Measurements from ENCODE around the gene BORCS5. TPM values are rescaled to one million over a fixed set of nuclear protein-coding genes. Genes with fewer than 3 reads are reported as not detected.

Gene BORCS5
- total RNA-seq, 1 experiment from 2014 or later: 25.7 TPM

DNA sequence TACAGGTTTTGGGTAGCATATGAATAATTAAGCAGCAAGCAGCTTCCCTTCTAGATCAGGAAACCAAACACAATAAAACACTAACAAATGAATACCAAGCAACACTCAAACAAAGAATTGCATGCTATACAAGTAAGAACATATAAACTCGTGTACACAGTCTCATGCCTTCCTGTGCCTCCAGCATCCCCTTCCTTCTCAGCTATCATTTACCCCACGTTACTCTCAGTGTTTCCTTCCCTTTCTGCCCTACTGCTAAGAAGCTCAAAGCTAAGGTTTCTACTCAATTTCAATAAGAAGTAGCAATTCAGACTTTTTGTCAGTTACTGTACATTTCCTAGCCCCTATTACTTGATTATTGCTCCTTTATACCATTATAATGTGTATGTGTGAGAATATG lies 124.8 kb downstream of the BORCS5 start:
- H3K4me1 ChIP-seq: no peaks in the 10 kb centered on the region
- no peaks in the 10 kb centered on the region for H3K4me1 Mint-ChIP-seq (ENCODE audit: low read depth, unreplicated experiment)
- no peak overlapping the region for H3K4me3 Mint-ChIP-seq (ENCODE audit: unreplicated experiment)
- H3K27ac Mint-ChIP-seq (ENCODE audit: unreplicated experiment): no peak overlapping the region
- no peaks in the 10 kb centered on the region for H3K9me3 Mint-ChIP-seq (ENCODE audit: unreplicated experiment)
- peaks cover 6% of the 10 kb centered on the region; the same call in 1 of the 2 replicates for H3K36me3 ChIP-seq (ENCODE audit: control insufficient read depth, insufficient read depth, low read length)
- no peaks in the 10 kb centered on the region for H3K9me3 ChIP-seq
- TF ChIP-seq, protein P1, sequence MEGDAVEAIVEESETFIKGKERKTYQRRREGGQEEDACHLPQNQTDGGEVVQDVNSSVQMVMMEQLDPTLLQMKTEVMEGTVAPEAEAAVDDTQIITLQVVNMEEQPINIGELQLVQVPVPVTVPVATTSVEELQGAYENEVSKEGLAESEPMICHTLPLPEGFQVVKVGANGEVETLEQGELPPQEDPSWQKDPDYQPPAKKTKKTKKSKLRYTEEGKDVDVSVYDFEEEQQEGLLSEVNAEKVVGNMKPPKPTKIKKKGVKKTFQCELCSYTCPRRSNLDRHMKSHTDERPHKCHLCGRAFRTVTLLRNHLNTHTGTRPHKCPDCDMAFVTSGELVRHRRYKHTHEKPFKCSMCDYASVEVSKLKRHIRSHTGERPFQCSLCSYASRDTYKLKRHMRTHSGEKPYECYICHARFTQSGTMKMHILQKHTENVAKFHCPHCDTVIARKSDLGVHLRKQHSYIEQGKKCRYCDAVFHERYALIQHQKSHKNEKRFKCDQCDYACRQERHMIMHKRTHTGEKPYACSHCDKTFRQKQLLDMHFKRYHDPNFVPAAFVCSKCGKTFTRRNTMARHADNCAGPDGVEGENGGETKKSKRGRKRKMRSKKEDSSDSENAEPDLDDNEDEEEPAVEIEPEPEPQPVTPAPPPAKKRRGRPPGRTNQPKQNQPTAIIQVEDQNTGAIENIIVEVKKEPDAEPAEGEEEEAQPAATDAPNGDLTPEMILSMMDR (IDR thresholded peaks at IDR 0.05; ENCODE audit: insufficient read depth in 1 of 2, low read depth in 1 of 2, low read length in 1 of 2, severe bottlenecking in 1 of 2, unreplicated experiment in 1 of 2): no peak
- ChIA-PET CTCF (no interaction called here), POLR2A (no interaction called here)
- BruUV-seq (replicated peaks): no TSS peak
- intact Hi-C loops (cut with micrococcal nuclease; ENCODE audit: unreplicated experiment): no loop called here
- no peaks in the 10 kb centered on the region for H3K27me3 Mint-ChIP-seq (ENCODE audit: insufficient read depth, unreplicated experiment)
- DNase-seq: no peak
- H3K27me3 ChIP-seq (replicated peaks; ENCODE audit: control insufficient read depth, insufficient read depth, low read length): no peaks in the 10 kb centered on the region
- H3K36me3 Mint-ChIP-seq (ENCODE audit: insufficient read depth, unreplicated experiment): peaks cover 93% of the 10 kb centered on the region
- H3K4me3 ChIP-seq (ENCODE audit: low read depth, low read length): no peak overlapping the region

DNA sequence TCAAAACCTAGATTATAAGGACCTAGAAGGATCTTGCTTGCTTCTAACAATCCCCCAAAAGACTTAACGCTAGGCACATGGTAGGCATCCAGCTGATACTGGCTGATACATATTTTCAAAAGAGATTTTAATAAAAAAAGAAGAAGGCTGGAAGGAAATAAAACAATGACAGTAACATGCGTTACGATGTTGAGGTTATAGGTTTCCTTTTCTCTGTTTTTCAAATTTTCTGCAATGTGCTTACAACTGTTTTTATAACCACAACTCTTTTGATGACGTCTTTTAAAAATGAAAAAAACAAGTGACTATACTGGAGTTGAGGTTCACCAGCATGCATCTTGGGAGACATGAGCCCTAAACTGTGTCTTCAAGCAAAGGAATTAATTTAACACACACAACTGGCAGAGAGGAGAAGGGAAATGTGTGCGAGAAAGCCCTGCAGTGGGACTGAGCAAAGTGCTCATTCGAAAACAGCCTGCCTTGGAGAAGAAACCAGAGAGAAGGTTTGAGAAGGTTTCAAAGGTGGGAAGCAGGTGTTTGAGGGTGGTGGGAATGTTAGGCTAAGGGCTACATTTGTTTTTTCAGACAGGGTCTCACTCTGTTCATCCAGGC lies 125.4 kb downstream of the BORCS5 start:
- no peak overlapping the region for H3K27ac Mint-ChIP-seq (ENCODE audit: unreplicated experiment)
- H3K9me3 ChIP-seq: no peaks in the 10 kb centered on the region
- intact Hi-C loops (cut with micrococcal nuclease; ENCODE audit: unreplicated experiment): no loop called here
- no peaks in the 10 kb centered on the region for H3K9me3 Mint-ChIP-seq (ENCODE audit: unreplicated experiment)
- H3K36me3 ChIP-seq (ENCODE audit: control insufficient read depth, insufficient read depth, low read length): peaks cover 3% of the 10 kb centered on the region; the same call in 1 of the 2 replicates
- TF ChIP-seq, protein P1 (IDR thresholded peaks at IDR 0.05; ENCODE audit: insufficient read depth in 1 of 2, low read depth in 1 of 2, low read length in 1 of 2, severe bottlenecking in 1 of 2, unreplicated experiment in 1 of 2): no peak
- H3K4me1 Mint-ChIP-seq (ENCODE audit: low read depth, unreplicated experiment): no peaks in the 10 kb centered on the region
- peaks cover 93% of the 10 kb centered on the region for H3K36me3 Mint-ChIP-seq (ENCODE audit: insufficient read depth, unreplicated experiment)
- no peak overlapping the region for H3K4me3 ChIP-seq (ENCODE audit: low read depth, low read length)
- no peaks in the 10 kb centered on the region for H3K4me1 ChIP-seq
- DNase-seq: no peak
- no peaks in the 10 kb centered on the region for H3K27me3 Mint-ChIP-seq (ENCODE audit: insufficient read depth, unreplicated experiment)
- CTCF ChIA-PET: no interaction called here
- POLR2A ChIA-PET: no interaction called here
- BruUV-seq (replicated peaks): no TSS peak
- no peak overlapping the region for H3K4me3 Mint-ChIP-seq (ENCODE audit: unreplicated experiment)
- H3K27me3 ChIP-seq (replicated peaks; ENCODE audit: control insufficient read depth, insufficient read depth, low read length): no peaks in the 10 kb centered on the region

DNA sequence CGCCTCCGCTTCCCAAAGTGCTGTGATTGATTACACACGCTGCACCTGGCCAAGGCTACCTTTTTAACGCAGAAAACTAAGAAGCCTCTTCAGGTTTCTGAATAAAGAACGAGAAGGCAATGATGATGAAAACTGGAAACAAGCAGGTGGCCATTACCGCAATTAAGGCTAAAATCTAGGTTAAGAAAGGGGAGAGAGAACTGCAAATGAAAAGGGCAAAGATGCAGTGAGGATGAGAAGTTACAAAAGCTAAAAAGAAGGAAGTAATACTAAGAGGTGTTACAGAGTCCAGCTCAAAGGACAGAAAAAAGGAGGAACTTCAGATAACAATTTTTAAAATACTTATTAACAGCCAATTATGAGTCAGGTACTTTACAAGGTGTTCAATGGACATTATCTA lies 126.1 kb downstream of the BORCS5 start:
- H3K27ac Mint-ChIP-seq (ENCODE audit: unreplicated experiment): no peak overlapping the region
- ChIA-PET POLR2A (no interaction called here), CTCF (no interaction called here)
- no peaks in the 10 kb centered on the region for H3K9me3 Mint-ChIP-seq (ENCODE audit: unreplicated experiment)
- TF ChIP-seq, protein P1 (IDR thresholded peaks at IDR 0.05; ENCODE audit: insufficient read depth in 1 of 2, low read depth in 1 of 2, low read length in 1 of 2, severe bottlenecking in 1 of 2, unreplicated experiment in 1 of 2): no peak
- no peak overlapping the region for H3K4me3 Mint-ChIP-seq (ENCODE audit: unreplicated experiment)
- no peaks in the 10 kb centered on the region for H3K27me3 Mint-ChIP-seq (ENCODE audit: insufficient read depth, unreplicated experiment)
- H3K4me1 Mint-ChIP-seq (ENCODE audit: low read depth, unreplicated experiment): no peaks in the 10 kb centered on the region
- no TSS peak for BruUV-seq (replicated peaks)
- no peak for DNase-seq
- Histone ChIP-seq H3K4me3 (ENCODE audit: low read depth, low read length) (no peak overlapping the region), H3K4me1 (no peaks in the 10 kb centered on the region), H3K27me3 (replicated peaks; ENCODE audit: control insufficient read depth, insufficient read depth, low read length) (no peaks in the 10 kb centered on the region), H3K9me3 (no peaks in the 10 kb centered on the region), H3K36me3 (ENCODE audit: control insufficient read depth, insufficient read depth, low read length) (peaks cover 3% of the 10 kb centered on the region; the same call in 1 of the 2 replicates)
- peaks cover 86% of the 10 kb centered on the region for H3K36me3 Mint-ChIP-seq (ENCODE audit: insufficient read depth, unreplicated experiment)
- intact Hi-C loops (cut with micrococcal nuclease; ENCODE audit: unreplicated experiment): no loop called here

Measured in Caco-2 (cell line).